IMR-90 (cell line): Measurements from ENCODE around the gene CT45A8. TPM values are rescaled to one million over a fixed set of nuclear protein-coding genes. Genes with fewer than 3 reads are reported as not detected.
"Not testable (repeated sequence)": the region's sequence is repeated elsewhere in the genome, so short reads cannot be mapped to it uniquely, and the experiment has no call there.

Source experiments
- ATAC-seq: fragments of 200-7000 bp; cut with Tn5 transposase; 2 replicates; pipeline ENCODE4 v1.9.1; 2020; ENCODE audit warnings: low read depth, mild to moderate bottlenecking, moderate library complexity
- BruUV-seq: library from RNA; stranded (reverse); fragments of 400-500 nt; replicated peaks from 2 replicates; lab custom pipeline; 2021; lab: Mats Ljungman, UMichigan
- CTCF ChIA-PET: fragments of 300-600 bp; formaldehyde crosslinking; extraction: SDS; loops from one replicate; lab custom pipeline; 2021; ENCODE audit warnings: antibody characterized with exemption; lab: Yijun Ruan, JAX
- POLR2A ChIA-PET: fragments of 300-600 bp; sonication (Branson Sonifier 250); formaldehyde crosslinking; loops from one replicate; lab custom pipeline; 2022; ENCODE audit warnings: antibody characterized with exemption; ENCODE audit not compliant: unreplicated experiment; lab: Charles Lee
- DNase-seq: peaks from one replicate; pipeline ENCODE4 v3.0.0; 2013
- H2AFZ ChIP-seq: replicated peaks from 2 replicates; pipeline ENCODE3; 2013; ENCODE audit warnings: low read length, mild to moderate bottlenecking; ENCODE audit not compliant: poor library complexity
- H2AK5ac ChIP-seq: 2 replicates; pipeline ENCODE4 v1.6.1; 2013; ENCODE audit warnings: low read depth, low read length, inconsistent platforms
- H2AK9ac ChIP-seq: replicated peaks from 2 replicates; pipeline ENCODE3; 2013; ENCODE audit warnings: mild to moderate bottlenecking, low read depth, low read length, moderate library complexity; ENCODE audit not compliant: poor library complexity
- H2BK120ac ChIP-seq: 2 replicates; pipeline ENCODE4 v1.6.1; 2013; ENCODE audit warnings: low read depth, low read length, inconsistent platforms
- H2BK15ac ChIP-seq: 3 replicates; pipeline ENCODE4 v1.6.1; 2013; ENCODE audit warnings: low read depth, low read length, inconsistent platforms
- H2BK20ac ChIP-seq: 2 replicates; pipeline ENCODE4 v1.6.1; 2013; ENCODE audit warnings: low read depth, mild to moderate bottlenecking, inconsistent platforms, low read length, moderate library complexity
- H2BK5ac ChIP-seq: 2 replicates; pipeline ENCODE4 v1.6.1; 2013; ENCODE audit warnings: mild to moderate bottlenecking, low read depth, low read length, inconsistent platforms; ENCODE audit not compliant: poor library complexity, severe bottlenecking
- H3K14ac ChIP-seq: replicated peaks from 2 replicates; pipeline ENCODE4 v1.6.1; 2013; ENCODE audit warnings: low read depth, low read length, inconsistent platforms
- H3K18ac ChIP-seq: 2 replicates; pipeline ENCODE4 v1.6.1; 2013; ENCODE audit warnings: low read depth, low read length, control low read depth
- H3K23ac ChIP-seq: 2 replicates; pipeline ENCODE4 v1.6.1; 2013; ENCODE audit warnings: low read depth, low read length, inconsistent platforms
- H3K27ac ChIP-seq: 2 replicates; pipeline ENCODE4 v1.5.1; 2013; ENCODE audit warnings: mild to moderate bottlenecking, control low read depth, low read length; ENCODE audit not compliant: insufficient read depth
- H3K27me3 ChIP-seq: 2 replicates; pipeline ENCODE4 v1.6.1; 2013; ENCODE audit warnings: low read length; ENCODE audit not compliant: control insufficient read depth, insufficient read depth
- H3K36me3 ChIP-seq: 2 replicates; pipeline ENCODE4 v1.6.1; 2013; ENCODE audit warnings: low read length, mixed read lengths; ENCODE audit not compliant: control insufficient read depth, insufficient read depth
- H3K4ac ChIP-seq: 2 replicates; pipeline ENCODE4 v1.6.1; 2013; ENCODE audit warnings: low read depth, low read length, inconsistent platforms
- H3K4me1 ChIP-seq: 2 replicates; pipeline ENCODE4 v1.6.1; 2013; ENCODE audit warnings: low read length, mixed read lengths; ENCODE audit not compliant: control insufficient read depth, insufficient read depth
- H3K4me2 ChIP-seq: 2 replicates; pipeline ENCODE4 v1.6.1; 2013; ENCODE audit warnings: low read depth, mild to moderate bottlenecking, control low read depth, low read length, moderate library complexity
- H3K4me3 ChIP-seq: 2 replicates; pipeline ENCODE4 v1.5.1; 2013; ENCODE audit warnings: low read depth, mild to moderate bottlenecking, control low read depth, low read length, moderate library complexity; ENCODE audit not compliant: insufficient read depth
- H3K56ac ChIP-seq: 2 replicates; pipeline ENCODE4 v1.6.1; 2013; ENCODE audit warnings: low read length, inconsistent platforms; ENCODE audit not compliant: insufficient read depth; ENCODE audit errors: extremely low read depth
- H3K79me1 ChIP-seq, 2 experiments: 2 replicates each; pipeline ENCODE4 v1.6.1; 2013; ENCODE audit warnings: low read length in 2 of 2, inconsistent platforms in 1 of 2, low read depth in 1 of 2
- H3K9ac ChIP-seq: 2 replicates; pipeline ENCODE4 v1.6.1; 2013; ENCODE audit warnings: low read depth, low read length, control low read depth
- H3K9me1 ChIP-seq: 2 replicates; pipeline ENCODE4 v1.6.1; 2013; ENCODE audit warnings: low read length, inconsistent platforms; ENCODE audit not compliant: insufficient read depth
- H3K9me3 ChIP-seq: 2 replicates; pipeline ENCODE4 v1.6.1; 2013; ENCODE audit warnings: low read length; ENCODE audit not compliant: control insufficient read depth, insufficient read depth
- H4K20me1 ChIP-seq: 2 replicates; pipeline ENCODE4 v1.6.1; 2013; ENCODE audit warnings: low read length, inconsistent platforms; ENCODE audit not compliant: insufficient read depth
- H4K5ac ChIP-seq: 2 replicates; pipeline ENCODE4 v1.6.1; 2013; ENCODE audit warnings: mild to moderate bottlenecking, low read depth, low read length, control low read depth
- H4K8ac ChIP-seq, 2 experiments: 2 replicates each; pipeline ENCODE4 v1.6.1; 2013; ENCODE audit warnings: low read depth in 2 of 2, low read length in 2 of 2, control low read depth in 1 of 2, inconsistent platforms in 1 of 2
- H4K91ac ChIP-seq: 2 replicates; pipeline ENCODE4 v1.6.1; 2013; ENCODE audit warnings: low read depth, low read length, inconsistent platforms; ENCODE audit not compliant: insufficient read depth
- CEBPB ChIP-seq: IDR thresholded peaks from 2 replicates; pipeline ENCODE4 v1.6.1; 2012; ENCODE audit warnings: low read depth, low read length, improper control_type of control experiment
- CHD1 ChIP-seq: IDR thresholded peaks from 2 replicates; pipeline ENCODE4 v1.6.1; 2012; ENCODE audit warnings: low read depth, low read length, improper control_type of control experiment
- FOS ChIP-seq: fragments of 150-350 bp; IDR thresholded peaks from 2 replicates; pipeline ENCODE4 v1.6.1; 2016; ENCODE audit warnings: low read depth, low read length
- MAFK ChIP-seq: IDR thresholded peaks from 2 replicates; pipeline ENCODE4 v1.6.1; 2012; ENCODE audit warnings: low read depth, low read length, improper control_type of control experiment
- MAZ ChIP-seq: IDR thresholded peaks from 2 replicates; pipeline ENCODE4 v1.6.1; 2012; ENCODE audit warnings: low read depth, mild to moderate bottlenecking, low read length, improper control_type of control experiment, moderate library complexity, borderline replicate concordance
- MXI1 ChIP-seq: IDR thresholded peaks from 2 replicates; pipeline ENCODE4 v1.6.1; 2012; ENCODE audit warnings: low read depth, mild to moderate bottlenecking, low read length, moderate library complexity, borderline replicate concordance
- NFE2L2 ChIP-seq: fragments of 150-350 bp; IDR thresholded peaks from 2 replicates; pipeline ENCODE4 v1.6.1; 2016; ENCODE audit warnings: low read depth, mild to moderate bottlenecking, low read length
- RFX5 ChIP-seq: IDR thresholded peaks from 2 replicates; pipeline ENCODE4 v1.8.0; 2012; ENCODE audit warnings: low read depth, mild to moderate bottlenecking, low read length, moderate library complexity
- USF2 ChIP-seq: fragments of 150-350 bp; IDR thresholded peaks from 2 replicates; pipeline ENCODE4 v1.6.1; 2017; ENCODE audit warnings: mild to moderate bottlenecking, antibody characterized with exemption, low read length, low read depth
- WGBS, 2 experiments: methylation state at CpG; one replicate each; pipeline versions ENCODE4 v1.1.5 to v1.1.7; 2013; ENCODE audit warnings: missing lambda C conversion rate in 2 of 2; ENCODE audit not compliant: insufficient read length in 1 of 2; ENCODE audit errors: extremely low coverage in 2 of 2; 5-methylcytosine and 5-hydroxymethylcytosine counted together
- dilution Hi-C: fragments of 300-500 bp; cut with HindIII; formaldehyde crosslinking; loops from one replicate; pipeline ENCODE4 v1.14.3; 2018; ENCODE audit warnings: low sequenced_read_pairs; ENCODE audit not compliant: unreplicated experiment
- in situ Hi-C: fragments of 300-500 bp; cut with MboI; formaldehyde crosslinking; loops from 3 replicates; pipeline ENCODE4 v1.14.3; 2019; ENCODE audit warnings: low sequenced_read_pairs, inconsistent platforms, mixed read lengths
- intact Hi-C: fragments of 100-400 bp; cut with micrococcal nuclease; formaldehyde crosslinking; loops from 2 replicates; pipeline ENCODE4 v1.10.0; 2022
- polyA plus RNA-seq, 3 experiments: library from polyadenylated mRNA; depleted of rRNA; stranded (reverse); fragments of >200 nt; gene quantifications; 2 replicates each; pipeline ENCODE4 v1.2.3, GENCODE V29; 2012; ENCODE audit warnings: low replicate concordance in 1 of 3
- total RNA-seq: library from RNA; depleted of rRNA; stranded (reverse); fragments of >200 nt; gene quantifications from 2 replicates; pipeline ENCODE4 v1.2.3, GENCODE V29; 2012

CT45A8 gene
- total and polyA plus RNA-seq, 2 of the 4 experiments (the other 2 are of a cell fraction), result not detected

DNA sequence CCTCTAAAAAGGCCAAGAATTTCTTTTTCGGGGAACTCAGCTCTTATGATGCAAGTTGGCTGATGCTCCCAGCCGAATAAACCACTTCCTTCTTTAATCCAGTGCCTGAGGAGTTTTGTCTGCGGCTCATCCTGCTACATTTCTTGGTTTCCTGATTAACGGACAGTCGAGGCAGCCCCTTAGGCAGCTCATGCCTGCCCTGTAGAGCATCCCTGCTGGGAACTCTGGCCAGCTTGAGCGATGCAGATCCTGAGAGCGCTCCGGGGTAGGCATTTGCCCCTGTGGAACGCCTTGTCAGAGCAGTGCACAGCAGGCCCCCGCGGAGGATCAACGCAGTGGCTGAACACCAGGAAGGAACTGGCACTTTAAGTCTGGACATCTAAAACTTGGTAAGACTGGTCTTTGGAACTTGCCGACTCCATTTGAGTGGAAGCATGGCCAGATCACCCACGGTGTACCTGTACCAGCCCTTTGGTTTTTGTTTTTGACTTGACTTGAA, 35.8 kb upstream of the CT45A8 start:
- no peaks in the 10 kb centered on the region for H4K20me1 ChIP-seq
- in situ Hi-C loops, result no loop called here
- H3K56ac ChIP-seq, result no peak overlapping the region
- no peak overlapping the region for H4K91ac ChIP-seq
- ChIA-PET CTCF (no interaction called here), POLR2A (no interaction called here)
- no peaks in the 10 kb centered on the region for H3K27me3 ChIP-seq
- no peak overlapping the region for H3K27ac ChIP-seq
- no peak overlapping the region for H2BK5ac ChIP-seq
- no peak overlapping the region for H3K4ac ChIP-seq
- H2BK20ac ChIP-seq, result no peak overlapping the region
- no peaks in the 10 kb centered on the region for H3K79me1 ChIP-seq
- H3K14ac ChIP-seq, result no peak overlapping the region
- no peaks in the 10 kb centered on the region for H3K9me1 ChIP-seq
- H3K4me1 ChIP-seq, result no peaks in the 10 kb centered on the region
- no peak overlapping the region for H2AK9ac ChIP-seq
- no peak for TF ChIP-seq MXI1
- no peak for TF ChIP-seq CHD1
- no peak for TF ChIP-seq RFX5
- no peak for TF ChIP-seq CEBPB
- TF ChIP-seq MAZ, result no peak
- TF ChIP-seq USF2, result no peak
- TF ChIP-seq NFE2L2, result no peak
- no peak for TF ChIP-seq MAFK
- no peak for TF ChIP-seq FOS
- DNase-seq, result no peak
- H2AK5ac ChIP-seq, result no peak overlapping the region
- no peak overlapping the region for H2AFZ ChIP-seq
- 82% methylated on average over 7 of the region's 14 CpGs; no CpG with 5 or more reads in 1 of the 2 experiments for WGBS, 2 experiments
- H3K4me3 ChIP-seq, result no peak overlapping the region
- no TSS peak for BruUV-seq
- H3K36me3 ChIP-seq, result no peaks in the 10 kb centered on the region
- H3K9me3 ChIP-seq, result peaks cover 3% of the 10 kb centered on the region; the same call in 1 of the 2 replicates
- H3K23ac ChIP-seq, result no peak overlapping the region
- no peak overlapping the region for H2BK15ac ChIP-seq
- H2BK120ac ChIP-seq, result no peak overlapping the region
- dilution Hi-C loops, result no loop called here
- no peak overlapping the region for H3K18ac ChIP-seq
- H3K4me2 ChIP-seq, result no peak overlapping the region
- no peak for ATAC-seq
- H4K8ac ChIP-seq, result no peak overlapping the region
- no peak overlapping the region for H4K5ac ChIP-seq
- no peak overlapping the region for H3K9ac ChIP-seq
- intact Hi-C loops, result no loop called here

DNA sequence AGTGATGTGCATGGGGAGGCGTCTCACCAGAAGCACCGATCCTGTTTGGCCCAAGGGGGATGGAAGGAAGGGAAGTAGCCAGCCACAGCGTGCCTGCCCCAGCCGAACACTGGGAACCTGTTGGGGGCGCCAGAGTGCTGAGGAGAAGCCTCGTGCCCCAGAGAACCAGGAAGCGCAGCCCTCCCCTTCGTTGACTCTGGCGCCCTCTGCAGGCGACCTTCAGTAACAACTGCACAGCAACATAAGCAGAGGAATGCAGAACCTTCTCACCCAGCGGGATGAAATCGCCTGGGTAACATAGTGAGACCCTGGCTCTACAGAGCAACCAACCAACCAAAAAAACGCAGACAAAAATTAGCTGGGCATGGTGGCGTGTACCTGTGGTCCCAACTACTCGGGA, 34.6 kb upstream of the CT45A8 start:
- H3K4me3 ChIP-seq, H3K36me3 ChIP-seq, H3K4ac ChIP-seq, H2AK9ac ChIP-seq, H3K9me1 ChIP-seq, H3K9ac ChIP-seq, ATAC-seq, H3K79me1 ChIP-seq, H3K56ac ChIP-seq, H2AFZ ChIP-seq, DNase-seq, H4K8ac ChIP-seq, POLR2A ChIA-PET, CTCF ChIA-PET, H3K23ac ChIP-seq, intact Hi-C loops, H2BK5ac ChIP-seq, H2AK5ac ChIP-seq, in situ Hi-C loops, H2BK20ac ChIP-seq, H2BK120ac ChIP-seq, H3K4me1 ChIP-seq, H3K14ac ChIP-seq, H3K18ac ChIP-seq, dilution Hi-C loops, H4K91ac ChIP-seq, H3K4me2 ChIP-seq, H4K20me1 ChIP-seq, H4K5ac ChIP-seq, H2BK15ac ChIP-seq, H3K27me3 ChIP-seq, BruUV-seq, H3K27ac ChIP-seq, H3K9me3 ChIP-seq: not testable (repeated sequence)
- no CpG with 5 or more reads among the region's 15 CpGs for WGBS, 2 experiments
